Endothelial cell of umbilical vein (primary cell): ENCODE measurements around the gene NGFR.

Experiments used
- CTCF ChIP-seq, 2 donors: IDR thresholded peaks; 1 replicate in 1 of 2; 2 replicates in 1 of 2; pipeline ENCODE4 v1.5.1; 2011; ENCODE audit warnings: low read length in 2 of 2, mild to moderate bottlenecking in 2 of 2, moderate library complexity in 2 of 2, control low read depth in 1 of 2, inconsistent platforms in 1 of 2, low read depth in 1 of 2; ENCODE audit not compliant: insufficient read depth in 1 of 2; ENCODE audit errors: extremely low read depth in 1 of 2
- EZH2 ChIP-seq: IDR thresholded peaks from 2 replicates; pipeline ENCODE4 v1.6.1; 2012; ENCODE audit warnings: borderline replicate concordance, low read depth, mild to moderate bottlenecking, moderate library complexity, low read length, inconsistent platforms; ENCODE audit not compliant: severe bottlenecking
- GATA2 ChIP-seq: IDR thresholded peaks from 2 replicates; pipeline ENCODE4 v1.7.0; 2011; ENCODE audit warnings: low read depth, mild to moderate bottlenecking, moderate library complexity, mixed read lengths, low read length; ENCODE audit not compliant: insufficient read length, insufficient read depth
- MAX ChIP-seq: IDR thresholded peaks from 2 replicates; pipeline ENCODE4 v1.6.1; 2011; ENCODE audit not compliant: insufficient read depth, insufficient read length
- POLR2A ChIP-seq: IDR thresholded peaks from 2 replicates; pipeline ENCODE4 v1.6.1; 2012; ENCODE audit warnings: low read depth, mild to moderate bottlenecking, control low read depth, low read length

GRCh38 chr17:49545007-49545660, 50.0 kb downstream of the NGFR start:
- TF ChIP-seq CTCF (IDR thresholded peaks at IDR 0.05; ENCODE audit: extremely low read depth in 1 of 2, insufficient read depth in 1 of 2, low read depth in 1 of 2, low read length in 2 of 2) (no peak), MAX (no peak), EZH2 (no peak), GATA2 (no peak), POLR2A (no peak)
